A673 (cell line): Measurements from ENCODE around the gene RNF151.

Experiments
- EZH2 ChIP-seq: fragments of 200-600 bp; sonication (generic); IDR thresholded peaks from 2 replicates; pipeline ENCODE4 v1.6.1; 2017; ENCODE audit warnings: borderline replicate concordance, low read depth, mild to moderate bottlenecking, mixed read lengths, antibody characterized with exemption, low read length; ENCODE audit not compliant: poor library complexity, severe bottlenecking
- TF ChIP-seq, protein P1 (sequence below): fragments of 300-800, 200-600 bp; sonication (generic); conservative IDR thresholded peaks from 2 replicates; pipeline ENCODE4 v1.5.1; 2017; ENCODE audit warnings: low read depth, mild to moderate bottlenecking, antibody characterized with exemption, low read length, moderate library complexity, mixed read lengths

DNA sequence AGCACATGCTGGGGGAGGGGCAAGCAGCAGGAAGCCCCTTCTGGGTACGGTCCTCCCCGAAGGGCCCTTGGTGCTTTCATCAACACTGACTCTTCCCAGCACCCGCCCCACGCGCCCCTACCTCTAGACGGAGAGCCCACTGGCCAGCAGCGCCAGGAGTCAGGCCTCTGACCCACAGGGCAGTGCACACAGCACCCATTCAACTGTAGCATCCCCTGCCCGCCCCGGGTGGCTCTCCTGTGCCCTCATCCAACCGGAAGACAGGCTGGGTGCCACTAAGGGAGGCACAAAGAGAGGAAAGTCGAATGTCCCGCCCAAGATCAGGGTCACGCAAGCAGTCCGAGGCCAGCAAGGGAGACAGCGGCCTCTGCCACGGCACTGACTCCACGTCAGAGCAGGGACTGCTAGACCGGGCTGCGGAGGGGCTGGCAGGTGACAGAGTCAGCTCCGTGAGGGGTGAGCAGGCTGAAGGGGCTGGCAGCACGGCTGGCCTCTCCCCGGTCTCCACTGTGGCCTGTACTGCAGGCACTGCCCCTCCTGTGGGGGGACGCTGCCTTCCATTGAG is 33.5 kb upstream of the RNF151 start:
- TF ChIP-seq, protein P1, sequence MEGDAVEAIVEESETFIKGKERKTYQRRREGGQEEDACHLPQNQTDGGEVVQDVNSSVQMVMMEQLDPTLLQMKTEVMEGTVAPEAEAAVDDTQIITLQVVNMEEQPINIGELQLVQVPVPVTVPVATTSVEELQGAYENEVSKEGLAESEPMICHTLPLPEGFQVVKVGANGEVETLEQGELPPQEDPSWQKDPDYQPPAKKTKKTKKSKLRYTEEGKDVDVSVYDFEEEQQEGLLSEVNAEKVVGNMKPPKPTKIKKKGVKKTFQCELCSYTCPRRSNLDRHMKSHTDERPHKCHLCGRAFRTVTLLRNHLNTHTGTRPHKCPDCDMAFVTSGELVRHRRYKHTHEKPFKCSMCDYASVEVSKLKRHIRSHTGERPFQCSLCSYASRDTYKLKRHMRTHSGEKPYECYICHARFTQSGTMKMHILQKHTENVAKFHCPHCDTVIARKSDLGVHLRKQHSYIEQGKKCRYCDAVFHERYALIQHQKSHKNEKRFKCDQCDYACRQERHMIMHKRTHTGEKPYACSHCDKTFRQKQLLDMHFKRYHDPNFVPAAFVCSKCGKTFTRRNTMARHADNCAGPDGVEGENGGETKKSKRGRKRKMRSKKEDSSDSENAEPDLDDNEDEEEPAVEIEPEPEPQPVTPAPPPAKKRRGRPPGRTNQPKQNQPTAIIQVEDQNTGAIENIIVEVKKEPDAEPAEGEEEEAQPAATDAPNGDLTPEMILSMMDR: no peak
- no peak for TF ChIP-seq EZH2
